HG03354 (cell line): ENCODE data around the gene FBXL22.

Experiments used
- ATAC-seq: cut with Tn5 transposase; IDR thresholded peaks from one replicate; pipeline ENCODE4 v1.9.1; 2021; ENCODE audit warnings: mild to moderate bottlenecking; ENCODE audit not compliant: unreplicated experiment, poor library complexity, severe bottlenecking

Gene FBXL22, protein sequence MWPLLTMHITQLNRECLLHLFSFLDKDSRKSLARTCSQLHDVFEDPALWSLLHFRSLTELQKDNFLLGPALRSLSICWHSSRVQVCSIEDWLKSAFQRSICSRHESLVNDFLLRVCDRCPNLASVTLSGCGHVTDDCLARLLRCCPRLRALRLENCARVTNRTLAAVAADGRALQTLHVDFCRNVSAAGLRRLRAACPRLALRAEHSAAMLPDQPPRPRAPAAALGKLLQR

GRCh38 chr15:63597038-63597790 lies at the start of gene FBXL22:
TSS of gene FBXL22 (plus strand) at chr15:63597387. CDS start at chr15:63597393, 6 bp downstream.
- no peak for ATAC-seq

- no peak for ATAC-seq
Measured at GRCh38 chr15:63551400-63551799, 45.8 kb upstream of the FBXL22 start.

DNA sequence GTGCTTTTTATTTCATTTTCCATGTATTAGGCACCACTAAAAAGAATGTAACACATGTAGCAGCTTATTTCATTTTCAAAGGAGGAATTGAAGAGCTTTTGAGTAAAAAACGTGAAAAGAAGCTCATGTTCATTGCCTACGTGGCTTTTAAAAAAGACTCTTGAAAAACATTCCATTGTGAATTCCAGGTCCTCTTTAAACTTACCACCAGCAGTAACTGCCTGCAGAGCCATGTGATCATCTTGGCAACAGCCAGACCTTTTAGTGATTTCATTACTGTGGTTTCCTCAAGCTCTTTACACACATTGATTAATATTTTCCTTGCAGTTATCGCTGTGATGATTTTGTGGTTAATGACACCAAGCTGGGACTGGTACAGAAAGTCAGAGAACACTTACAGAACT lies 43.8 kb upstream of the FBXL22 start:
- no peak for ATAC-seq

DNA sequence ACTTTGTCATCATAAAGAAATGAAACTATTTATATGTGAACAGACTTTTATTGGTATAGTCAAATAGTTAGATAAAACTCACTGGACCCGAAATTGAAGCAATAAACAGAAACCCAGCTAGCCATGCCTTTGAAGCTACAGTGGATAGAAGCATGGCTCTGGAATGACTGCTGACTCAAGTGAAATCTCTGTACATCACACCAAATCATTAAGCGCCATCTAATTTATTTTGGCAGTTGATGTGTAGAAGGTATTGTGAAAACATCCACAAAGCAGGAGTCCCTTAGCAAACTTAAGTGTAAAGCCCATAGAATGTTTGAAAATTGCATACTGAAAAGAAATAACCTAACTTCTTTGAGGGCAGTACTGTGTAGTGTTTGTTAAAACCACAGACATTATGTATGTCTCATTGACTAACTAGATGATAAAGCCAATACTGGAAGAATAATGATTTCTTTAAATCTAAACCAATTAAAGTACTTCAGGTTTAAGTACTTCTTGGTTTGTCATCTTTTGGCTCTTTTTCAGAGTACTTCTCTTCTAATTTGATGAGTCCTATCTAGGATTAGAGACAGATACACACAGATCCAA lies 42.8 kb upstream of the FBXL22 start:
- ATAC-seq = no peak

GRCh38 chr15:63555507-63555906 lies 41.7 kb upstream of the FBXL22 start:
- ATAC-seq = no peak

DNA sequence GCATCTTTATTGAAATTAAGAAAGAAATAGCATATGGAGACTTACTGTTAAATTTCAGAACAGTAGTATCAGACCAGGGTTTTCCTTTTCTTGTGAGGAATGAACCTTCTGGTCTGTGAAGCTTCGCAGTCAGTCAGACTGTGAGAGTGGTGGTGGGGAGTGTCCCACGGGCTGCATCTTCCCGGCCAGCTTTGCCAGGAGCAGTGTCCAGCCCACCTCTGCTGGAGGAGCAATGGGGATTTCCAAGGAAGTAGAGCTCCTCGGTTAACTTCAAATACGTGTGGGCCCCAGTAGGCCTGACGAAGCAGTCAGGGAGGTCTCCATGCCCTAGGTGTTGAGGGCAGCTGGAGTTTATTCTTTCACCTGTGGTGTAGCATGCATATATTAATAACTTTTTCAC lies 40.9 kb upstream of the FBXL22 start:
- ATAC-seq = no peak

DNA sequence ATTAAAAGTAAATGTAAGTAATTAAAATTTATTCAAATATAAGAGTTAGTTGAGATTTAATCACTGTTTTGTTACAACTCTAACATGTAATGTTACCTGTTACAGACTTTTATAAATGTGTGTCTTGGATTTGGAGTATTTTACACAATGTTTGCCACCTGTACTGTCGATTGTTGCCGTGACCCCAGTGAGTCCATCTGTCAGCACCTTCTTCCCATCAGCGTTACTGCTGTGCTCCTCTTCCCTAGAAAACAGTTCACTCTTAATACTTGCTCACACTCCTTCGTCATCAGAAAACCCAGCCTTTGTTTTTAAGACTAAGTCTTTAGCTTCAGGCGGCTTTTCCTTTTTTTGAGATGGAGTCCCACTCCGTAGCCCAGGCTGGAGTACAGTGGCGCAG lies 40.5 kb upstream of the FBXL22 start:
- ATAC-seq = no peak

DNA sequence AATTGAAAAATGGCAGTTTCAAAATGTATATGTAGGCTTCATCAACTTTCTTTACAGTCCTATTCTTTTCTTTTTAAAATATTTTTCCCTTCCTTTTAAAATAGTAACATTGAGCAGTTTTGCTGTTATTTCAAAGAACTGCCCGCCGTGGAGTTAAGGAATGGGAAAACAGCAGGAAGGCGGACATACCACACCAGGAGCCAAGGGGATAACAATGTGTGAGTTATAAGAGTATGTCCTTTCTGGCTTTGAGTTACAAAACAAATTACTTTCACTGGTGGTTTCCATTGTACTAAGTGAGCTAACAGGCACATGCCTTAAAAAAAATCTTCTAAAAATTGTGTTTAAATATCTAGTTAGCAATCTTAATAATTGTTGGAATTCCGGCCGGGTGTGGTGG lies 37.4 kb upstream of the FBXL22 start:
- ATAC-seq = no peak

DNA sequence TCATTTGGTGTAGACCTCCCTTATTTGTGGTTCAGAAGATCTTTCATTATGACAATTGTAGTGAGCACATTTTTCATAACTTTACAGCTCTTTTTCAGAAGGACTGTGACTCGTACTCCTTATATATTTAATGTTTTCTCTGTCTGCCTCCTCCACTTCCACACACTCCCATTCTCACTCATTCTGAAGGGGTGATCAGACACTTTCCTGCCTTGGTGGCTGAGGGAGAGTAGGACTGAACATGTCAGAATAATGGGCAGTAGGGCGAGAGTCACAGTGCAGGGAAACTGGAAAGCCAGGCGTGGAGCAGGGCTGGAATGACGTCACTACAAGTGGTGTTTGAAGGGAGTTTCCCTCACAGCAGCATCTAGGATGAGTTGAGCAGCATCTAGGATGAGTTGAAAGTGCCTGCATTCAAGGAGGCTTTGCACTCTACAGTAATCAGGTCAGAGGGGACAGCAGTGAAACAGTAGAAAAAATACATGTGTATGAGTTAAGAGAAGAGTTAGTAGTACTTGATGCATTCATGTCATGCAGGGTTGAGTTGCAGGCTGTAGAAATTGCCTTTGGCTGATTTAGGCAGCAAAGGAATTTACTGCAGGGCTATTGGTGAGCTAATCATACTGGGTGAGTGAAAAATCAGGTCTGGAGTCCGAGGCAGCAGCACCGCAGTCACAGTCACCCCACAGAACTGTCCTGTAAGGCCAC lies 36.3 kb upstream of the FBXL22 start:
- ATAC-seq = no peak

- no peak for ATAC-seq
Measured at GRCh38 chr15:63564093-63564492, 33.1 kb upstream of the FBXL22 start.

- ATAC-seq = no peak
Measured at GRCh38 chr15:63565536-63566186, 31.5 kb upstream of the FBXL22 start.

GRCh38 chr15:63572749-63573464 lies 24.3 kb upstream of the FBXL22 start:
- no peak for ATAC-seq

DNA sequence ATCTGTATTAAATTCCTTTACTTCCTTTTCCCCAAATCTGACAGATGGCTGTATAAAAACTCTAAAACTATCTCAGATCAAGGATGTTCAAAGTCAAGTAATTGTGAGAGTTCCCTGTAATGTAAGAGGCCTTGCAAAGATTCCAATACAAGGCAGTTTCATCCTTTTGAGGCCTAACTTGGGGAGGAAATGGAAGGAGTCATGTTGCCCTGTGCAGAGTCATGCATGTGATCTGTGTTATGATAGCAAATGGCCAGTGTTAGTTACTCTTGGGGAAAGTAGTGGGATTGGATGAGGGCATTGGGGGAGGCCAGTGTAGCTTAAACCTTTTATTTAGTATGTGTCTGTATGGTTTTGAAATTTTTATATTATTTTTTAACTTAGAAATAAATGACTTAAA lies 23.7 kb upstream of the FBXL22 start:
- no peak for ATAC-seq

DNA sequence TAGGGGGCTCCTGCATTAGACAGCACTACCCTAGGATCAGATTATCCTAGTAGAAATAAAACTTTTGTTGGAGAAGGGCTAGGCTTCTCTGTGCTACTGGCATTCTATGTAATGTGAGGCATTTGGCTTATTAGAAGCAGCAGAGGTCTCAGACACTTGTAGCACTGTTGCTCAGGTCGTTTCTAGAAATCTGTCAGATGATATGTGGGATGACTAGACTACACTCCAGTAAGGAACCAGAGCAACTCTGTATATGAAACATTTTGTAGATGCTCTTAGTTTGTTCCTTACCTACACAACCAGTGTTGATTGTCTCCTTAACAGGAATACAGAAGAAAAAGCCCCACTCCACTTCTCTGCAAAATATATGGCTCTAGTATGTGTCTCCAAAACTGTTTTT lies 21.9 kb upstream of the FBXL22 start:
- no peak for ATAC-seq

- no peak for ATAC-seq
Measured at GRCh38 chr15:63576441-63576840, 20.7 kb upstream of the FBXL22 start.

DNA sequence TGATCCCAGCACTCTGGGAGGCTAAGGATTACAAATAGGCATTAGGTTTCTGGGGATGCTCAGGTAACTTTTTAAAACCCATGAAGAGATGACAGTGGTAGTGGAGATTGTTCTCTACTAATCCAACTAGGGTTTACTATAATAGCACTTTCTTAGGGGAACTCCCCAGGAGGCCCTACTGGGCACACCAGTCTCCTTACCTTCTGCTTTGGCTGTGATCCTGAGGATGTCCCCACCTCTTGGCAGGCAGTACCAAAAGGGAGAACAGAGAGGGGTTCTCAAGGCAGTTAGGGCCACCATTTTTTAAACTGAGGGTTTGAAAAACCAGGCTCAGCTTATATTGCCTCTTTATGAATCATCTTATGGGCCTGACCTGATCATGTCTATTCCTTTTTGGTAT lies 15.0 kb upstream of the FBXL22 start:
- no peak for ATAC-seq

- ATAC-seq = no peak
Measured at GRCh38 chr15:63582718-63583426, 14.3 kb upstream of the FBXL22 start.

- ATAC-seq = no peak
Measured at GRCh38 chr15:63586790-63587189, 10.4 kb upstream of the FBXL22 start.

DNA sequence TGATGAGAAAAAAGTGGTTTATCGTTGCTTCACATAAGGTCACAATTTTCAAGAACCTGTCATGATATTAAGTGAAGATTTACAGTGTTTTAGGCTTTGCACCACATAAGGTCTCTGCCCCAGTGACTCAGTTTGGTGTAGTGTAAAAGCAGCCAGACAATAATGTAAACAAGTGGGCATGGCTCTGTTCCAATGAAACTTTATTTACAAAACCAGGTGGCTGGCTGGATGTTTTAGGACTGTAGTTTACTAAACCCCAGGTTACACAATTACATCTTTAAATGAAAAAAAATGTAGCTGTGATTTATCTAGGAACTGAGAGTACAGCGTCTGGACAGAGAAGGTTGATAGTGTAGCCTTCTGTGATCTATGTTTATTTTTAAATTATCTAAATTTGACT lies 9.7 kb upstream of the FBXL22 start:
- ATAC-seq = no peak
